ENCODE results near the gene ZNF579.

GRCh38 chr19:55535965-55536350 lies 44.7 kb downstream of the ZNF579 start:
- TF ChIP-seq EZH2 (IDR thresholded peaks at IDR 0.05), result no peak
- no peak for TF ChIP-seq POLR2AphosphoS5 (IDR thresholded peaks at IDR 0.05; ENCODE audit: borderline replicate concordance, low read depth, low read length)
- TF ChIP-seq FOXP2 (optimal IDR thresholded peaks at IDR 0.05; ENCODE audit: control extremely low read depth, extremely low read length, insufficient read depth), result no peak
